Neural cell (in vitro differentiated cells): Measurements from ENCODE around the gene KLF16. TPM values are rescaled to one million over a fixed set of nuclear protein-coding genes. Genes with fewer than 3 reads are reported as not detected.

Source experiments
- H2AFZ ChIP-seq: fragments of 200-600, 300-800 bp; sonication (generic), shearing (Covaris generic); 2 replicates; pipeline ENCODE4 v1.6.0; 2014; ENCODE audit warnings: low read depth, mild to moderate bottlenecking, antibody characterized with exemption, low read length, moderate library complexity
- H3F3A ChIP-seq: fragments of 200-600 bp; shearing (Covaris generic); 2 replicates; pipeline ENCODE4 v1.6.1; 2016; ENCODE audit warnings: mild to moderate bottlenecking, moderate library complexity, mixed read lengths, antibody characterized with exemption, low read length; ENCODE audit not compliant: insufficient read depth, poor library complexity, severe bottlenecking
- H3K27ac ChIP-seq: fragments of 200-600, 300-800 bp; sonication (generic), shearing (Covaris generic); 2 replicates; pipeline ENCODE4 v1.5.1; 2014; ENCODE audit warnings: mild to moderate bottlenecking, low read length, moderate library complexity
- H3K27me3 ChIP-seq: fragments of 300-800, 200-600 bp; sonication (generic), shearing (Covaris generic); 2 replicates; pipeline ENCODE4 v1.6.0; 2014; ENCODE audit warnings: mild to moderate bottlenecking, low read depth, low read length, moderate library complexity; ENCODE audit not compliant: insufficient read depth
- H3K36me3 ChIP-seq: fragments of 300-800, 200-600 bp; sonication (generic), shearing (Covaris generic); 2 replicates; pipeline ENCODE4 v1.5.1; 2014; ENCODE audit warnings: mild to moderate bottlenecking, antibody characterized with exemption, low read length, moderate library complexity; ENCODE audit not compliant: insufficient read depth
- H3K4me2 ChIP-seq: fragments of 300-800, 200-600 bp; sonication (generic), shearing (Covaris generic); 2 replicates; pipeline ENCODE4 v1.6.0; 2014; ENCODE audit warnings: mild to moderate bottlenecking, low read length
- H3K4me3 ChIP-seq: fragments of 300-800, 200-600 bp; sonication (generic), shearing (Covaris generic); 2 replicates; pipeline ENCODE4 v1.5.1; 2014; ENCODE audit warnings: mild to moderate bottlenecking, low read length, moderate library complexity
- H3K79me2 ChIP-seq: fragments of 200-600 bp; shearing (Covaris generic); replicated peaks from 2 replicates; pipeline ENCODE4 v1.6.0; 2014; ENCODE audit warnings: mild to moderate bottlenecking, low read length, moderate library complexity; ENCODE audit not compliant: insufficient read depth
- H3K9ac ChIP-seq: fragments of 300-800, 200-600 bp; sonication (generic), shearing (Covaris generic); 2 replicates; pipeline ENCODE4 v1.6.1; 2016; ENCODE audit warnings: mild to moderate bottlenecking, low read length, mixed read lengths
- H3K9me2 ChIP-seq: fragments of 200-600 bp; shearing (Covaris generic); 2 replicates; pipeline ENCODE4 v1.6.1; 2016; ENCODE audit warnings: mild to moderate bottlenecking, low read length, mixed read lengths; ENCODE audit not compliant: insufficient read depth
- H3K9me3 ChIP-seq: fragments of 200-600, 300-800 bp; sonication (generic), shearing (Covaris generic); 2 replicates; pipeline ENCODE4 v1.6.1; 2016; ENCODE audit warnings: mild to moderate bottlenecking, mixed run types, low read length, moderate library complexity, mixed read lengths
- H4K20me1 ChIP-seq: fragments of 200-600 bp; shearing (Covaris generic); 2 replicates; pipeline ENCODE4 v1.6.1; 2016; ENCODE audit warnings: mild to moderate bottlenecking, mixed run types; ENCODE audit not compliant: insufficient read depth
- CTCF ChIP-seq: fragments of 450-650 bp; IDR thresholded peaks from 2 replicates; pipeline ENCODE4 v1.5.1; 2014; ENCODE audit warnings: antibody characterized with exemption, mild to moderate bottlenecking, moderate library complexity; ENCODE audit not compliant: poor library complexity, severe bottlenecking
- EP300 ChIP-seq: fragments of 450-650 bp; conservative IDR thresholded peaks from 2 replicates; pipeline ENCODE4 v1.6.1; 2014; ENCODE audit warnings: antibody characterized with exemption, mild to moderate bottlenecking, moderate library complexity; ENCODE audit not compliant: poor library complexity, severe bottlenecking
- EZH2 ChIP-seq: fragments of 200-600, 300-800 bp; shearing (Covaris generic), sonication (generic); IDR thresholded peaks from 2 replicates; pipeline ENCODE4 v1.6.1; 2014; ENCODE audit warnings: antibody characterized with exemption, low read length, borderline replicate concordance, mild to moderate bottlenecking; ENCODE audit not compliant: insufficient read depth, poor library complexity, severe bottlenecking
- MXI1 ChIP-seq: fragments of 450-650 bp; conservative IDR thresholded peaks from 2 replicates; pipeline ENCODE4 v1.6.1; 2014; ENCODE audit warnings: antibody characterized with exemption, mild to moderate bottlenecking; ENCODE audit not compliant: poor library complexity, severe bottlenecking
- POLR2AphosphoS5 ChIP-seq: IDR thresholded peaks from 2 replicates; pipeline ENCODE4 v1.6.1; 2012
- RAD21 ChIP-seq: fragments of 450-650 bp; conservative IDR thresholded peaks from 2 replicates; pipeline ENCODE4 v1.6.1; 2014; ENCODE audit warnings: antibody characterized with exemption, mild to moderate bottlenecking, moderate library complexity
- SMC3 ChIP-seq: fragments of 450-650 bp; conservative IDR thresholded peaks from 2 replicates; pipeline ENCODE4 v1.6.1; 2014; ENCODE audit warnings: antibody characterized with exemption, mild to moderate bottlenecking, moderate library complexity; ENCODE audit not compliant: poor library complexity
- TAF1 ChIP-seq: IDR thresholded peaks from 2 replicates; pipeline ENCODE4 v1.6.1; 2012; ENCODE audit warnings: low read depth
- polyA plus RNA-seq: library from polyadenylated mRNA; depleted of rRNA; stranded (reverse); fragments of >200 nt; gene quantifications from 2 replicates; pipeline ENCODE4 v1.2.3, GENCODE V29; 2014
- TF ChIP-seq, protein P1 (sequence below): IDR thresholded peaks from 2 replicates; pipeline ENCODE4 v1.6.1; 2012; ENCODE audit warnings: borderline replicate concordance

Gene KLF16
- polyA plus RNA-seq, 1 donor from 2014 or later = 3.5 TPM

DNA sequence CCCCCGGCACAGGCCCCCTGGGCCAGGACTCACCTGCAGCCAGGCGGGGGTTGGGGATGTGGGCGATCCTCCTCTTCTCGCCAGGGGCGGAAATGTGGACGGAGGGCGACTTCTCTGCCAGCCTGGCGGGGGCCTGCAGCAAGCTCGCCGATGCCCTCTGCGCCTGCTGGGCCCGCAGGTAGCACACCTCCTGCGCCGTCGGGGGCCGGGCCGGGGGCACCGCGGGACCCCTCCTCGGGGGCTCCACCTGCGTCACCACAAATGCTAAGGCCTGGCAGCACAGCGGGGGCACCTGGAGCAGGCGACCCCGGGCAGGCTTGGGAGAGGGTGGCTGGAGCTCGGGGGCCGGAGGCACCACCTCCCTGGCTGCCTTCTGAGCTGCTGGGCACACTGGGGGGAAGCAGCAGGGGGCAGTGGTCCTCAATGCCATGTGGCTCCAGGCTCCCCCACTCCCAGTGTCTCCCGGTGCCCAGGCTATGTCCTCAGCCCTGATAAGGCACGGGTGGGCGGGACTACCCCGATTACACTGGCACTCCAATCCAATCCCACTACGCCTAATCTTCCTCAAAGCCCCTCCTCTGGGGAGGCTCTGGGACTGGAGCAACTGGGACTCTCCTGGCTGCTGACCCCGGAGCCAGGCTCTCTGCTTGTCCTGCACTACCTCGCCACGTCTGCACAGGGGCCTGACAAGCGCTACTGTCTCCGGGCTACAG, 39.7 kb downstream of the KLF16 start:
- Histone ChIP-seq H3K9me2 (no peaks in the 10 kb centered on the region), H4K20me1 (no peaks in the 10 kb centered on the region), H3K4me3 (no peak overlapping the region), H3K27ac (no peak overlapping the region), H3K9me3 (no peaks in the 10 kb centered on the region), H3K4me2 (no peak overlapping the region), H3K36me3 (no peaks in the 10 kb centered on the region), H3F3A (no peaks in the 10 kb centered on the region), H3K79me2 (no peaks in the 10 kb centered on the region), H3K9ac (no peak overlapping the region), H3K27me3 (no peaks in the 10 kb centered on the region), H2AFZ (no peak overlapping the region)
- no peak for TF ChIP-seq MXI1
- no peak for TF ChIP-seq POLR2AphosphoS5
- TF ChIP-seq TAF1 = no peak
- no peak for TF ChIP-seq EP300
- TF ChIP-seq, protein P1, sequence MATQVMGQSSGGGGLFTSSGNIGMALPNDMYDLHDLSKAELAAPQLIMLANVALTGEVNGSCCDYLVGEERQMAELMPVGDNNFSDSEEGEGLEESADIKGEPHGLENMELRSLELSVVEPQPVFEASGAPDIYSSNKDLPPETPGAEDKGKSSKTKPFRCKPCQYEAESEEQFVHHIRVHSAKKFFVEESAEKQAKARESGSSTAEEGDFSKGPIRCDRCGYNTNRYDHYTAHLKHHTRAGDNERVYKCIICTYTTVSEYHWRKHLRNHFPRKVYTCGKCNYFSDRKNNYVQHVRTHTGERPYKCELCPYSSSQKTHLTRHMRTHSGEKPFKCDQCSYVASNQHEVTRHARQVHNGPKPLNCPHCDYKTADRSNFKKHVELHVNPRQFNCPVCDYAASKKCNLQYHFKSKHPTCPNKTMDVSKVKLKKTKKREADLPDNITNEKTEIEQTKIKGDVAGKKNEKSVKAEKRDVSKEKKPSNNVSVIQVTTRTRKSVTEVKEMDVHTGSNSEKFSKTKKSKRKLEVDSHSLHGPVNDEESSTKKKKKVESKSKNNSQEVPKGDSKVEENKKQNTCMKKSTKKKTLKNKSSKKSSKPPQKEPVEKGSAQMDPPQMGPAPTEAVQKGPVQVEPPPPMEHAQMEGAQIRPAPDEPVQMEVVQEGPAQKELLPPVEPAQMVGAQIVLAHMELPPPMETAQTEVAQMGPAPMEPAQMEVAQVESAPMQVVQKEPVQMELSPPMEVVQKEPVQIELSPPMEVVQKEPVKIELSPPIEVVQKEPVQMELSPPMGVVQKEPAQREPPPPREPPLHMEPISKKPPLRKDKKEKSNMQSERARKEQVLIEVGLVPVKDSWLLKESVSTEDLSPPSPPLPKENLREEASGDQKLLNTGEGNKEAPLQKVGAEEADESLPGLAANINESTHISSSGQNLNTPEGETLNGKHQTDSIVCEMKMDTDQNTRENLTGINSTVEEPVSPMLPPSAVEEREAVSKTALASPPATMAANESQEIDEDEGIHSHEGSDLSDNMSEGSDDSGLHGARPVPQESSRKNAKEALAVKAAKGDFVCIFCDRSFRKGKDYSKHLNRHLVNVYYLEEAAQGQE = no peak
- TF ChIP-seq SMC3 = no peak
- no peak for TF ChIP-seq RAD21
- TF ChIP-seq CTCF = no peak
- no peak for TF ChIP-seq EZH2

DNA sequence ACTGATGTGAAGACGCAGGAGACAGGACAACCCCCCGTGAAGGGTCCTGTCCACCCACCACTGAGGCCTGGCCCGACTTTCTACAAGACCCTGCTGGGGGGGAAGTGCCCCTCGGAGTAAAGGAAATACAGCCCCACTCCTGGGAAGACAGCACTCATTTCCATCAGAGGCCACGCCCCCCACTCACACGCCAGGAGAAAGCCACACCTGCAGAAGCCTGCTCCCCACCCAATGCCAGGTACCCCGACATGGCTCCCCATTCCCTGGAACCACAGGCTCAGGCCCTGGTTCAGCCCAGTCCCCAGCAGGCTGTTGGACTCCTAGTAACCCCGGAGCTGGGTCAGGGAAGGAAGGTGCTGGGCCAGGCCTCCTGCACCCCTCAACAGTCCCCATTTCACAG, 40.4 kb downstream of the KLF16 start:
- Histone ChIP-seq H3K4me3 (no peak overlapping the region), H4K20me1 (no peaks in the 10 kb centered on the region), H3K9me3 (no peaks in the 10 kb centered on the region), H3F3A (no peaks in the 10 kb centered on the region), H3K27ac (no peak overlapping the region), H3K27me3 (no peaks in the 10 kb centered on the region), H3K9me2 (no peaks in the 10 kb centered on the region), H3K9ac (no peak overlapping the region), H3K79me2 (no peaks in the 10 kb centered on the region), H3K36me3 (no peaks in the 10 kb centered on the region), H2AFZ (no peak overlapping the region), H3K4me2 (no peak overlapping the region)
- TF ChIP-seq, protein P1 = no peak
- no peak for TF ChIP-seq POLR2AphosphoS5
- no peak for TF ChIP-seq CTCF
- no peak for TF ChIP-seq RAD21
- TF ChIP-seq EP300 = no peak
- no peak for TF ChIP-seq SMC3
- TF ChIP-seq TAF1 = no peak
- TF ChIP-seq EZH2 = no peak
- no peak for TF ChIP-seq MXI1
